HG03139 (cell line): ENCODE data around the gene FKBP8.
"Not testable (repeated sequence)": the region's sequence is repeated elsewhere in the genome, so short reads cannot be mapped to it uniquely, and the experiment has no call there.

Experiments used
- ATAC-seq: cut with Tn5 transposase; IDR thresholded peaks from one replicate; pipeline ENCODE4 v1.9.1; 2021; ENCODE audit not compliant: unreplicated experiment

The FKBP8 gene

GRCh38 chr19:18559685-18560084 is 16.3 kb upstream of the FKBP8 start:
- no peak for ATAC-seq

GRCh38 chr19:18558604-18559003 is 15.2 kb upstream of the FKBP8 start:
- ATAC-seq: no peak

GRCh38 chr19:18558202-18558555 is 14.8 kb upstream of the FKBP8 start:
- ATAC-seq: no peak

DNA sequence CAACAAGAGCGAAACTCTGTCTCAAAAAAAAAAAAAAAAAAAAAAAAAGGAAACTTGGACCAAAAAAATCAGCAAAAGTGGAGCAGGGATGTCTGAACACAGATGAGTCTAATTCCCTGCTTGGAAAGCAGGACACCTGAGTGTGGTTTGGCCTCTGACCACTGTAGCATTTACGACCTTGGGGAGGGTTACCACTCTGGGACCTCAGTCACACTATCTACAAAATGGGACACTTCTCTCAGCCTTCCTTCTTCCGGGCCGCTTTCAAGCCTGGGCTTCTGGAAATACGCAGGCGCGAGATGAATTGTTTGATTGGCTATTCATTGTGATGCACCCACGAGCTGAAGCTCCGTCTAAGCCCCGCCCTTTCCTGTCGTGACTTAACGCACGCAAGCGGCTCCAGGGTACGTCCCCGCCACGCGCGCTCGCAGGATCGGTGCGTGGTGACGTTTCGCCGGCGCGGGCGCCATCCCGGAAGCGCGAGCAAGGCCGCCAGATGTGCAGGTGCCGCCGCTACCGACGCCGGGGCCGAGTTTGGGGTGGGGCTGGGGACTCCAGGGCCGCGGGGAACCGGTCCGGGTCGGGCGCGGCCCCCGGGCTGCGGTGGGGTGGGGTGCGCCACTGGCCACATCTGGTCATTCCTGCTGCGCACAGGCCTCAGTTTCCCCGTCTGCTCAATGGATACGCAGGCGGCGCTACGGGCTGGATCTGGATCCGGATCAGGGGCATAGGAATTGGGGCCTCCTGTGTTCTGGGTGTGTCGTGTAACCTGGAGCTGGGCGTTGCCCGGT is 14.2 kb upstream of the FKBP8 start, which contains the start of gene KXD1:
Gene KXD1, plus strand, starts transcription at position 460 of the 791 bp plus-strand sequence. CDS start 4,187 bp downstream, outside the sequence.
- peak; percentile 80 for ATAC-seq

DNA sequence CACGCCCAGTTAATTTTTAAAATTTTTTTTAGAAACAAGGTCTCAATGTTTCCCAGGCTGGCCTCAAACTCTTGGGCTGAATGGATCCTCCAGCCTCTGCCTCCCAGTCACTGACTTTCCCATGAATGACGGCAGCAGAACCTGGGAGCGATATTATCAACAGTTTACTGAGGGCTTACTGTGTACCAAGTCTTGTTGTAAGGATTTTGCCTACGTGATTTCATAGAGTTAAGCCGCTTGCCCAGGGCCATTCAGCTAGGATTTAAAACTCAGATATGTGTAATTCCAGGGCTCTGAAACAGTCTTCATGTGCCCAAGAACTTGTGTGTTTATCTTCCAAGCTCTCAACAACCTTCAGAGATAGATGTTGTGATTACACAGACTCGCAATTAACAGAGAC is 8.3 kb upstream of the FKBP8 start:
- ATAC-seq: no peak

GRCh38 chr19:18543814-18544475 is 572 bp upstream of the FKBP8 start:
- peak; percentile 37 for ATAC-seq

DNA sequence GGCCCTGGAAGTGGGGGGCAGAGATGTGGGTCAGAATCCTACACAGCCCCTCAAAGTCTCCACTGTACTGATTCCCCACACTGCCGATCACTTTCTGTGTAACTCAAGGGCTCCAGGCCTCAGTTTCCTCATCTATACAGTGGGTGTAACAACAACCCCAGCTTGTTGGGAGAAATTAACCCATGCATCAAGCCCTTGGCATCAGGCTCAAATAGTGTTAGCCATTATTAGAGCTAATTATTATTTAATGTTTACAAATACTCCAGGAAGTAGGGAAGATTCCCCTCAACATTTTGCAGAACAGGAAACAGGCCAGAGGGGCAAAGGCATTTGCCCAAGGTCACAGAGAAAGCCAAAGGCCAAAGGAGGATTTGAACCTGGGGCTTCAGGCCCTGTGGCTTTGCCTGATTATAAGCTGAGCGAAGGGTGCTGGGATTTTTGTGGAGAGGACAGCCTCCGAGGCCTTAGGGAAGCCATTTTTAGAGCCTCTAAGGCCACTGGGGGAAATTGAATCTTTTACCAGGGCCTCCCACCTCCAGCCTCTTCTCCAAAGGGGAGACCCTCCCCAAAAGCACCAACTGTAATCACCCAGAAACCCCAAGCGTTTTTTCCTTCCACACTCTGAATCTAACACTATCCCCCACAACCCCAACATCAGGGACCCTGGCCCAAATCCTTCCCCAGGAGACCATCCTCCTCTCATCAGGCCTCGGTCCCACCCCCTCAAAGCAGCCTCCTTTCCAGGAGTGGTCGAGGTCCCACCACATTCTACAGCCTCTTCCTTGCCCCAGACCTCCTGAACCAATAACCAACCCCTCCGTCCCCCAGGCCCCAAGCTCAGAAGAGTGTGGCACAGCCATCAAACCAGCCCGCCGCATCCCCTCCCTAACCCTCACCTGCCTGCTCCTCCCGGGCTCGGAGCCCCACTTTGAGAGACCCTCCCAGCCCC is 1.1 kb downstream of the FKBP8 start:
- no peak for ATAC-seq

DNA sequence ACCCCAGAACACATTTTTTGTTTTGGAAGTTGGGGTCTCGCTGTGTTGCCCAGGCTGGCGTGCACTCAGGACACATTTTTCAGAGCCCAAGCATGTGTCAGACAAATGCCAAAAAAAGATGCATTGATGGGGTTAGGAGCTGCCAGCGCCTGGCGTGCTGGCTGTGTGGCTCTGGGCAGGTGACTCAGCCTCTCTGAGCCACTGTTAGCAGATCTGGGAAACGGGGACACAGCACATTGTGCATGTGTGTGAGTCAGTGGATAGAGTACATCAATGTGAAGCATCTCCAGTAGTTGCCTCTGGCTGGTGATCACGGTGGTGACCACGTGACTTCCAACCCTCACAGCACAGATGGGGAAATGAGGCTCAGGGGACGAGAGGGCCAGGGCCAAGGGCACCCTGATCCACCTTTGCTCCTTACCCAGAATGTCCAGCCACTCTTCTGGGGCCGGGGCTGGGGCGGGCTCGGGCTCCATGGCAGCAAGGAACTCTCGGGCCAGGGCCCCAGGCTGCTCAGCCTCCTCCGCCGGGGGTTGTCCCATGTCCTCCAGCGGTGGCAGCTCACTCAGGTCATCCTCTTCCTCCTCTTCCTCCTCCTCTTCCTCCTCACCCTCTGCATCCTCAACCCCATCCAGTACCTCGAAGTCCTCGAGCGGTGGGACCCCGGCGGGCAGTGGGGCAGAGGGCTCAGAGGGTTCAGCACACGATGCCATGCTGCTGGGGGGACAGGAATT is 1.9 kb downstream of the FKBP8 start:
- no peak for ATAC-seq

- ATAC-seq: not testable (repeated sequence)
Observed at GRCh38 chr19:18540200-18540599, 3.2 kb downstream of the FKBP8 start.

GRCh38 chr19:18539372-18539771 is 4.0 kb downstream of the FKBP8 start:
- ATAC-seq: no peak

- ATAC-seq: no peak
Observed at GRCh38 chr19:18538115-18538514, 5.3 kb downstream of the FKBP8 start.

- no peak for ATAC-seq
Observed at GRCh38 chr19:18537431-18537830, 5.9 kb downstream of the FKBP8 start.

- no peak for ATAC-seq
Observed at GRCh38 chr19:18536475-18536874, 6.9 kb downstream of the FKBP8 start.

DNA sequence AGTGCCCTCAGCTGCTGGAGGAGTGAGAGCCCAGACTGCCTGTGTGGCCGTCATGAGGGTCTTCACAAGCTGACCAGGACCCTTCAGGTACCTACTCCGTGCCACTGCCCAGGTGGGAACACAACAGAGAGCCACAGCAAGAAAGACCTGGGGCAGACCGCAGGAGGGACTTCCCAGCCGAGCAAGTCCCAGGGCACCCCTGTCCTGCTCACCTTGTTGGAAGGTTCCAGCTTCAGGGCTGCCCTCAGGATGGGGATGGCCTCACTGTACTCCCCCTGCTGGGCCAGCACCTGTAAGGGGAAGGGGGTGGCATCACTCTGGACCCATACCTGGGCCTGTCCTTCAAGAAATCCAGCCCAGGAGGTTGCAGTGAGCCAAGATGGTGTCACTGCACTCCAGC is 10.3 kb downstream of the FKBP8 start:
- no peak for ATAC-seq

GRCh38 chr19:18532168-18532890 is 11.0 kb downstream of the FKBP8 start:
- ATAC-seq: no peak

DNA sequence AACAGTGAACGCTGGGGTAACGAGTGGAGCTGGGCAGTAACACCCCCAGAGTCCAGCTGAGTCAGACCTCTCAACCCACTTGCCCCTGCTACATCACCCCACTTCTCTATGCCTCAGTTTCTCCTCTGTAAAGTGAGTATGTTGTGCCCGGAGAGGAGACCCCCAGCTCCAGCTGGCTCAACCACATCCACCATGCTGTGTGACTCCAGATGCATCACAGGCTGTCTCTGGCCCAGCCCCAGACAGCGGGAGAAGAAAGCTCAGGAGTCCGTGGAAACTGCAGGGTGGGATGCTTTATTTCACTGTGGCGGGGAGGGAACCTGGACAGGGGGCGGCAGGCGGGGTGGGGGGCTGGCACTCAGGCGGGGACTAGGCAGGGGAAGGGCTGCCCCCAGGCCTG is 11.9 kb downstream of the FKBP8 start:
- no peak for ATAC-seq

GRCh38 chr19:18529782-18530181 is 13.6 kb downstream of the FKBP8 start:
- ATAC-seq: no peak

DNA sequence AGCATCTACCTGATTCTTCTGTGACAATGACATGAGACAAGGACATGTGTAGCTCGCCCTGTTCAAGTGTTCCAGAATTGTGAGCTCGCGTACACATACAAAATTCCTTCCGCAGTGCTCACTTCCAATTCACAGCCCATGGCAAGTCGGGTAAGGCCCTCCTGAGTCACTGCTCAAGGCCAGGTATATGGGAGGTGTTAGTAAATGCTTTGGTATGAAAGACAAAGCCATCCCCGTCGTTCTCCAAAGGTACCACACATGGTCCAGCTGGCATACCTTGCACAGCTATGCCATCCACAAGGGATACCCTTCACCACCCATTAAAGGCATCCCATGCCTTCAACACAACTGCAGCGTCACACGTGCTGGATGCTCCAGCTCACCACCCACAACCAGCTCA is 17.1 kb downstream of the FKBP8 start:
- ATAC-seq: no peak

- no peak for ATAC-seq
Observed at GRCh38 chr19:18523841-18524240, 19.5 kb downstream of the FKBP8 start.

GRCh38 chr19:18522862-18523440 is 20.4 kb downstream of the FKBP8 start:
- not testable (repeated sequence) for ATAC-seq
